HG02571 (cell line): ENCODE measurements around the gene EMILIN1.

Source experiments
- ATAC-seq: cut with Tn5 transposase; IDR thresholded peaks from one replicate; pipeline ENCODE4 v1.9.1; 2021; ENCODE audit warnings: mild to moderate bottlenecking, moderate library complexity; ENCODE audit not compliant: unreplicated experiment

Gene EMILIN1

DNA sequence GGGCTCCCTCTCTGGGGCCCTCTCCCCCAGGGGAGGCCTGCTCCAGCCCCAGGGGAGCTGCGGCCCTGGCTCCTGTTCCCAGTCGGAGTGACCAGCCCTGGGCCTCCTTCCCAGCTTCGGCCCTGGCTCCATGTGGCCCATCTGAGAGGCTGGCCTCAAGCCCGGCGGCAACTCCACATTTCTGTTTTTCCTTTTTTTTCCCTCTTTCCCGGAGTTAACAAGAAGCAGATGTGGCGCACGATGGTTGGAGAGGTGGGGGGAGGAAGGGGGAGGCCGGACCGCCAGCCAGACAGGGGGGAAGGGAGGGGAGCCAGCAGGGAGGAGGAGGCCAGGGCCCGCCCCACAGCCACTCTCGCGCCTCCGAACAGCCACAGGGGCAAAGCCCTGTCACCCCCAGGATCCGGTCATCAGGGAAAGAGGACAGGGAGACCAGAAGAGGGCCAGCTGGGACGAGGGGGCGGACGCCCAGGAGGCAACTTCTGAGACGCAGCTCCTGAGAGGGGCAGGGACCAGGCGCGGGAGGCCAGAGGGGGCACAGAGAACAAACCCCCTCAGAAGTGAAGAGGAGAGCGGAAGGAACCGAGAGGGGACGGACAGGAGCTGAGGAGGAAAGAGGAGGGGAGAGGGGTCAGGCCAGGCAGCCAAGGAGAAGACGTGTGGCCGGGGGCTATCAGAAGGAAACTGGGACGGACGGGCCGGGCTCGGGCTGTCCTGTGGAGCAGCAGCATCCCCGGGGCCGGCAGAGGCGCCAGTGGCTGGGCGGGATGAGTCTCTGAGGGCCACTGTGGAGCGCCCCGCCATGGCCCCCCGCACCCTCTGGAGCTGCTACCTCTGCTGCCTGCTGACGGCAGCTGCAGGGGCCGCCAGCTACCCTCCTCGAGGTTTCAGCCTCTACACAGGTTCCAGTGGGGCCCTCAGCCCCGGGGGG lies at the start of gene EMILIN1:
EMILIN1 (plus strand) TSS at position 349 of the 928 bp plus-strand sequence; CDS start at position 800, 451 bp downstream.
- ATAC-seq, result no peak

DNA sequence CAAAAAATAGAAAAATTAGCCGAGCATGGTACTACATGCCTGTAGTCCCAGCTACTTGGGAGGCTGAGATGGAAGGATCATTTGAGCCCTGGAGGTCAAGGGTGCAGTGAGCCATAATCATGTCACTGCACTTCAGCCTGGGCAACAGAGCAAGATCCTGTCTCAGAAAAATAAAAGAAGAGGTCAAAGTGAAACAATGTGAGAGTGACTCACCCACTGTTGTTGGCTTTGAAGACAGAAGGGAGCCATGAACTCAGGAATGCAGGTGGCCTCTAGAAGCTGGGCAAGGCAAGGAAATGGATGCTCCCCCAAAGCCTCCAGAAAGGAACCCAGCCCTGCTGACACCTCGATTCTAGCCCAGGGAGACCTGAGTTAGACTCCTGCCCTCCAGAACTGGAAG lies 49.4 kb upstream of the EMILIN1 start:
- no peak for ATAC-seq

DNA sequence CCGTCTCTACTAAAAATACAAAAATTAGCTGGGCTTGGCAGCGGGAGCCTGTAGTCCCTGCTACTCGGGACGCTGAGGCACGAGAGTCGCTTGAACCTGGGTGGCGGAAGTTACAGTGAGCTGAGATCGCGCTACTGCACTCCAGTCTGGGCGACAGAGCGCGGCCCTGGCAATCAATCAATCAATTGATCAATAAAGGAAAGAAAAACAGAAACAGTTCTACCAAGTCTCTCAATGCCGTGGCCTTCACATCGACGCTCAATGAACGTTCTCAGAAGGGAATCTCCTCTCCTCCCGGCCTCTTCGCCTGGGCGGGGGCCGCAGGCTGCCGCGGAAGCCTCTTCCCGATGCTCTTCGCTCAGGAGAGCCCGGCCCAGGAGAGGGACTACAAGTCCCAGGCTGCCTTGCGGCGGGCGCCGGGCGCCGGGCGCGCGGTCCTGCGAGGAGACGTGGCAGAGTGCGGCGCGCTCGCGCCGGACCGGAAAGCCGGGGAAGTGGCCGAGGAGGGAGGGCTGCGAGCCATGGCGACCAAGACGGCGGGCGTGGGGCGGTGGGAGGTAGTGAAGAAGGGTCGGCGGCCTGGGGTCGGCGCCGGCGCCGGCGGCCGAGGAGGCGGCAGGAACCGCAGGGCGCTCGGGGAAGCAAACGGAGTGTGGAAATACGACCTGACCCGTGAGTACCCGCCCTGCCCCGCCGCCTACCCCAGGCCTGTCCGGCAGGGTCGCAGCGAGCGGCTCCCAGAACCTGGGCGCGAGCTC lies 45.7 kb upstream of the EMILIN1 start, which contains the start of gene TMEM214:
TMEM214 (plus strand) TSS at position 471 of the 758 bp plus-strand sequence; CDS start at position 522, 51 bp downstream.
- ATAC-seq, result peak; percentile 95

DNA sequence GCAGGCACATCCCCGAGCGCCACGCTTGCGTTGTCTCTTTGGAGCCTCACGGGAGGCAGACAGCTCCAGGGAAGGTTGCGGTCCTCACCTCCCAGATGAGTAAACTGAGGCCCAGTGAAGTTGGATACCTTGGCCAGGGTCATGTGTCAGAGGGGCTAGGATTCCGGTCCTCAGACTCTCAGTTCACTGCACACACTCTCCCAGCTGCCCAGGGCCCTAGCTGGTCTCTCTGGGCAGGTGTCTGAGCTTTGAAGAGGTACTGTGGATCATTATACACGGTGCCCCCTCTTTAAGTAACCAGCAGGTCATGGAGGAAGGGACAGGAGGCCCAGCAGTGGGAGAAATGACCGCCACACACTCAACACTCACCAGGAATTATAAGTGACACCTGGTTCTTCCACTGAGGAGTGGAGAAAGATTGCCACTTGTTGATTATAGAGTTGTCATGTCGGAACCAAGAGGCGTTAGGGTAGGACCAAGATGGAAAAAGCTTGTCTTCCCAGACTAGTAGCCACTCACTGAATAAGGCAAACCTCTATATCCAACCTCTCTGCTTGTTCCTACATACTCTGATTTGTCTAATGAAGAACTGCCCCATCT lies 45.1 kb upstream of the EMILIN1 start:
- peak; percentile 3 for ATAC-seq

DNA sequence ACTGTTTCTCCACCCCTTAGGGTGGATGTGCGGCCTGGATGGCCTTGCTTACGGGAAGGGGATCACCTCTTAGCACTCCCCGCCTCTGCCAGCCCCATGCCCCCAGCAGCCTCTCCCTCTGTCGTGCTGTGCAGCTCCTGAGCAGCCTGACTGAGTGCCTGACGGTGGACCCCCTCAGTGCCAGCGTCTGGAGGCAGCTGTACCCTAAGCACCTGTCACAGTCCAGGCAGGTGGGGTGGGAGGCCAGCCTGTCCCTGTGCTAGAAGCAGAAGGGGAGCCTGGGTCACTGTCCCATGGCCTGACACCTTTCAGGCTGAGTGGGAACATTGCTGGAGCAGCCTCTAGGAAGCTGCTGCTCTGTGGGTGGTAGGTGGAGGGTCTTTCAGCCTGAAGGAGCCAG lies 40.4 kb upstream of the EMILIN1 start:
- no peak for ATAC-seq

DNA sequence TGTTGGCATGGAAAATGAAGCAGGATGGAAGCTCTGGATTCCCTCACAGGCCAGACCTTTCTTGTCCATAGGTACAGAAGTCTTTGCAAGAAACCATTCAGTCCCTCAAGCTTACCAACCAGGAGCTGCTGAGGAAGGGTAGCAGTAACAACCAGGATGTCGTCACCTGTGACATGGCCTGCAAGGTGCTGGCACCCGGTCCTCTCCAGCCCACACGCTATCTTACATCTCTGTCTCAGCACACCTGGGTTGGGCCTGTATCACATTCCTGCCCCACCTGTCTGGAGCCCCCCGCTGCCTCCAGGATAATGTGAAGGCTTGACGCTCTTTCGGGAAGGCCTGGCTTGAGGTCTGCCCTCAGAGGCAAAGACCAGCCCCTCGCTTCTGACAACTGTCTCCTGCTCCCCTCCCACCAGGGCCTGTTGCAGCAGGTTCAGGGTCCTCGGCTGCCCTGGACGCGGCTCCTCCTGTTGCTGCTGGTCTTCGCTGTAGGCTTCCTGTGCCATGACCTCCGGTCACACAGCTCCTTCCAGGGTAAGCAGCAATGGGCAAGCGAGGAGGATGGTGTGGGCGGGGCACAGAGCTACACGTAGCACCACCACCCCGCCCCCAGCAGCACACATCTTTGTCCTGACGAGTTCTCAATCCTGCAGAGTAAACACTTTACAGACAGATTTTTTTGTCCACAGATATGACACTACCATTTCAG lies 39.6 kb upstream of the EMILIN1 start:
- ATAC-seq, result no peak

DNA sequence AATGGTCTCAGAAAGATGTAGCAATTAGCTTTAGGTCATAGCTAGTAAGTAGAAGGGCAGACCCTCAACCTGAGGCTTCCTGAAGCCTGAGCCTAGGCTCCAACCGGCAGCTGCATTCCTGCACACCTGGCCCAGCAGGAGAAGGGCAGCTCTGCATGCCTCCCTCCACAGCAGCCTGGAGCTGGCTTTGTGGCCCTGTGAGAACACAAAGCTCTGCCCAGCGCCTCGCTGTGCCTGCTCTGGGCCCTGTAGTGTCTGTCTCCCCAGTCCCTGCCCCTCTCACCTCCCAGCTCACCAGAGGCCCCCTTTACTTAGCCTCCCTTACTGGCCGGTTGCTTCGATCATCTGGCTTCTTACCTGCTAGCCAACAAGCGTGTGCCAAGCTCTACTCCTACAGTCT lies 39.0 kb upstream of the EMILIN1 start:
- ATAC-seq, result no peak

DNA sequence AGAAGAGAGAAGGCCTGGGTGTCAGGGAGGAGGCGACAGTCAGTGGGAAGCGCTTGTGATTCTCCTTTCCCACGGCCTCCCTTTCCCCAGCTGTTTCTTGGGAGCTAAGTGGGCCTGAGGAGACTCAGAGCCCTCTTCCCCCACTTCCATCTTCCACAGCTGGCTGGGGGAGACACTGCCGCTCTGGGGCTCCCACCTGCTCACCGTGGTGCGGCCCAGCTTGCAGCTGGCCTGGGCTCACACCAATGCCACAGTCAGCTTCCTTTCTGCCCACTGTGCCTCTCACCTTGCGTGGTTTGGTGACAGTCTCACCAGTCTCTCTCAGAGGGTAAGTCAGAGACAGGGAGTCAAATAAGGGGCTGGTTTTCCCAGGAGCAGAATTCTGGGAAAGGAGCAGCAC lies 38.5 kb upstream of the EMILIN1 start:
- no peak for ATAC-seq

DNA sequence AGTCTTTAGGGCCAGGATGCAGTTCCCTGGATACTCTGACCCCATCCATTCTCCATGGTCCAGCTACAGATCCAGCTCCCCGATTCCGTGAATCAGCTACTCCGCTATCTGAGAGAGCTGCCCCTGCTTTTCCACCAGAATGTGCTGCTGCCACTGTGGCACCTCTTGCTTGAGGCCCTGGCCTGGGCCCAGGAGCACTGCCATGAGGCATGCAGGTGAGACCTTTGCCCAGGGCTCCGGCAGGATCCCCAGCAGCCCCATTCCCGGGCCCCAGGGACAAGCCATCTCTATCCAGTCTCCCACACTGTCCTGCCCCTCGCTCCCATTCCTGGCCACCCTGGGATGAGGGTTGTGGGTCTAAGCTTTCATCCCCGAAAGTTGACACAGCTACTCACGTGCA lies 38.1 kb upstream of the EMILIN1 start:
- no peak for ATAC-seq

DNA sequence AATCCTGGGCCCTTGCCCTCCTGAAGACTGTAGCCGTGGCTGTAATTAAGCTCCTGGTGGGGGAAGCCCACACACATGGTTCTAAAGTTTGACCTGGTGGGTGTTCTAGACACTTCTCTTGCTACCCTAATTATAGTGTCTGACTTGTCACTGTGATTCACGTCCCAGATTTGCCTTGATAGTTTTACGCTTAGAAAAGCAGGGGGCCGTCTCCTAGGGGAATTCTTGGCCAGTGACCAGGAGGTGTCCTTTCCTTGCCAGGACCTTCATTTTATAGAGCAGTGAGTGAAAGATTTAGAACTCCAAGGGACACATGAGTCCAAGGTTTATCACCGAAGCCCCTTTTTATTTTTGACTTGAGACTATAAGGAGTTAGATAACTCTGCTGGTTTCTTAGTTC lies 36.7 kb upstream of the EMILIN1 start:
- no peak for ATAC-seq

DNA sequence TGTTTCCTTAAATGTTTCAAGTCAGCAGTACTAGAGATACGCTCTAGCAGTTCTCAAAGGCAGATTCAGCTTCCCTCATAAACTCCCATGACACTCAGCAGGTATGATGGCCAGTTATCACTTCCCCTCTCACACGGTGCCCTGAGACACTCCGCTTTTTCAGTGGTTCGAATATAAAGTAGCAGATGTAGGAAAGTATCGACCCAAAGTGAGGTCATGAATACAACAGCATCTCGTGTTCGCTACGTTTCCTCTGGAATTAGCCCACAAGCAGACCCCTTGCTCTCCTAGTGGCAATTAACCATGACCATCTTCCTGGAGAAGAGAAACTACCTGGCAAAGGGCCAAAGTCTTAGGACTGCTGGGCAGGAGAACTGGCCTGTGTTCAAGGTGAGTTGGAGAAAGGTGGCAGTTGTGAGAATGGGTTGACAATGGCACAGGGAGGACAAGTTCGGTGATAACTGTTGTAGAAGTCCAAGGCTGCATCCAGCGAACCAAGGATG lies 36.2 kb upstream of the EMILIN1 start:
- ATAC-seq, result no peak

DNA sequence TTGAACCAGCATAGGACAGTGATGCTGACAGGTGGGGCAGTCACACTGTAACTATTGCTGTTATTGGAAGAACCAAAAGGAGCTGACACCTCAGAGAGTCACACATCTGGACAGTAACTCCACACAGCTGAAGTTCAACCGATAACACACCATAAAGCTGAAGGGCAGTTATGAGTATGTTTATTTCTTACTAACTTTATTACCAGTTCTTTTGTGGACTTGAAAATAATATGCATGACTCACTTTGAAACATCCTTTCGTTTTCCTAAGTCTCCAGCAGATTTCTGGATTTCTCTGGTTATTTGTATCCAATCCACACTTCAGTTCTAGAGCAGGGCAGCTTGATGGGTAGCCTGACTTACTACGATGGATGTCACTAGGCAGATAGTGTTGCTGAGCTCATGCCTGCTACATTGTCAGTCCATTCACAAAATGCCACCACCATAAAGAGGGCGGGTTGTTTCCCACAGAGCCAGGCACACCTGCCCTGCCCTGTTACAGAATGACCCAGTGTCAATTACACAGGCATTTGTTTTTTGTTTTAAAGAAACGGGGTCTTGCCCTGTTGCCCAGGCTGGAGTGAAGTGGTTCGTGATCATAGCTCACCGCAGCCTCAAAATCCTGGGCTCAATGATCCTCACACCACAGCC lies 35.3 kb upstream of the EMILIN1 start:
- ATAC-seq, result no peak

DNA sequence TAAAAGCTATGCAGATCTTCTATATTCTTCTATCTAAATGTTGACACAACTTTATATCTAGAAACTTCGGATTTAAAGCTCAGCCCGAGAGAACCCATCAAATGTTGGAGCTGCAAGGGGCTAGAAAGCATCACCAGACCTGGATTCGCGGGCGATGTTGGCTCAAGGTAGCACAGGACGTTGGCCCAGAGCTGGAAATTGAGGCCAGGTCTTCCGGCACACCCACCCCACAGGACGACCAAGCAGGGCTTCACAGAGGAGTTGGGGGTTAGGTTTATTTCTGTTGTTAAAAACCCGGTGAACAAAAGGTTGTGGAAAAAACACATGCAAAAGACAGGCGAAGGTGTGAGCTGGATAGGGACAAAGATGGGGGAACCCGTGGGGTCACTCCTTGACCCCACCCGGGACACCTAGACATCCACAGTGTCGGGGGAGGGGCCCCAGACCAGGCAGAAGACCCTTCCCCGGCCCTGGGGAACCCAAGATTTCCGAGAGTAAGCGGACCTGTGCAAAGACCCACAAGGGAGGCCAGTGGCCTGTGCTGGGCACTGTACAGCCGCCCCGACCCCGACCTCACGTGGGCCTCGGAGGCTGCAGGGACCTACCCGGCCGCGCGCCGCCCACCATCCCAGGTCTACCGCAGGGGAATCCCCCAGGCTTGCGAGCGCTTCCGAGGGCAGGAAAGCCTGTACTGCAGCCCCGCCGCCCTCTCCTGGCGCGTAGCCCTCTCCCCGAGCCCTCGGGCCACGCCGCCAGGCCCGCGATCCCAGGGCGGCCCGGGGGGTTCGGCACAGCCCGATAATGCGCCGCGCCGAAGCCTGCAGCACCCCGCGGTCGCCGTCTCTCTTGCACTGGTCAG lies 28.8 kb upstream of the EMILIN1 start:
- peak; percentile 21 for ATAC-seq

DNA sequence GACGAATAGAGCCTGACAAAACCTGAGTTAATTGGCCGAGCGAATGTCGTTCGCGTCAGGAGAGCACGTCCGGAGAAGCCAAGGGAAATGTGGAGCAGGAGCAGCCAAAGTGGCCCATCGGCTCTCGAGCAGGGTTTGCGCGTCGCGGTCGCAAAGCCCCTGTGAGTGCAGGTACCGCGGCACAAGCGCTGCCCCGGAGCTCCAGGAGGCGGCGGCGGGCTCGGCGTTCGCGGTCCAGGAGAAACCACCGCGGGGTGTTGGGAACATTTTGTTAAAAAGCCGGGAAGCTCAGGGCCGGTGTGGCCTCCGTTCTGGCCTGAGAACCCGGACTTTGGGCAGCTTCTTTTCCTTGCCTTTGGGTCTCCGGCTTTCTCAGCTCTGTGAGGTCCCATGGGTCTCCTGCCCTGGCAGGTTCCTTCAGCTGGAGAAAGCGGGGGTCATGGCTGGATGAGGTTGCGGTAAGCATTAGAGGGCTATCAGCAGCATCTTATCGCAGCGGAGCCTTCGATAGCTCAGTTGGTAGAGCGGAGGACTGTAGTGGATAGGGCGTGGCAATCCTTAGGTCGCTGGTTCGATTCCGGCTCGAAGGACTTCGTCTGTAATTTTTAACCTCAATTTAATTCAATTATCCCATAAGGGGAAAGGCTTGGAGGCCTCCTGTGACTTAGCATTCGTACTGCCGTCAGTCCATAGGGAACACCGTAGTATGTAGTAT lies 28.0 kb upstream of the EMILIN1 start:
- peak; percentile 46 for ATAC-seq

DNA sequence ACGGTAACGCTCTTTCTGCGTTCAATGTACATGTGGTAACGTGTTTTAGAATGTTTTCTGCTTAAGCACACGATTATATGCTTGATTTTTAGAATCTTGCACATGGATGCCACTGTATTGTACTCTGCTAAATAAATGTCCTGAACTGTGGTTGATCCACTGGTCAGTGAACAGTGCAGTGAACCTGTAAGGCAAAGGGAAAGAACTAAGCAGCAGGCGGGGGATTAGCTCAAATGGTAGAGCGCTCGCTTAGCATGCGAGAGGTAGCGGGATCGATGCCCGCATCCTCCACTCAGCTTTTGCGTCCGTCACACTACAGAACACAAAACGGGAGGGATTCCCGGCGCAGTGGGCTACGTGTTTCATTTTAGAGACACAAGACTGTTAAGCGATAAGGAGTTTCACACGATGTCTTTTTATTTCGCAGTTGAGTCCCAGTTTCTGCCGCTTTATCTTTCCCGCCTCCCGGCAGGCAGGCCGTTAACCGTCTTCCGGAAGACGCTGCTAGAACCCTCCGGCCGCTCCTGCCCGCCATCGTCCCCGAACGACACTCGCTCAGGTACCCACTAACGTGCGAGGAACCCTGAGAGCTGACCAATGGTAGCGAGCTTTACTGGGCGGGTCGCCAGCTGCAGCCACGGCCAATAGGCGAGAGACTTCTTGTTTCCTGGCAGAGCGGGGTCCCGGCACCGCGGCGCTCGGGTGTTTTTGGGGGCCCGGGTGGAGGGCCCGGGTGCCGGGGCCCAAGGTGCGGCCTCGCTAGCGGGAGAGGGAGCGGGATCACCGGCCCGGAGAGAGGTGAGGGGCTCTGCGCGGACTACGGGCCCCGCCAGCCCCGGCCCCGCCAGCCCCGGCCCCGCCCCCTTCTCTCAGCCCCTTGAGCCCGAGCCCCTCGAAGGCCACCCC lies 27.2 kb upstream of the EMILIN1 start, which contains the start of gene AGBL5:
AGBL5 (plus strand) TSS at position 673 of the 906 bp plus-strand sequence. CDS start 1,291 bp downstream, outside the sequence.
- ATAC-seq, result peak; percentile 66

DNA sequence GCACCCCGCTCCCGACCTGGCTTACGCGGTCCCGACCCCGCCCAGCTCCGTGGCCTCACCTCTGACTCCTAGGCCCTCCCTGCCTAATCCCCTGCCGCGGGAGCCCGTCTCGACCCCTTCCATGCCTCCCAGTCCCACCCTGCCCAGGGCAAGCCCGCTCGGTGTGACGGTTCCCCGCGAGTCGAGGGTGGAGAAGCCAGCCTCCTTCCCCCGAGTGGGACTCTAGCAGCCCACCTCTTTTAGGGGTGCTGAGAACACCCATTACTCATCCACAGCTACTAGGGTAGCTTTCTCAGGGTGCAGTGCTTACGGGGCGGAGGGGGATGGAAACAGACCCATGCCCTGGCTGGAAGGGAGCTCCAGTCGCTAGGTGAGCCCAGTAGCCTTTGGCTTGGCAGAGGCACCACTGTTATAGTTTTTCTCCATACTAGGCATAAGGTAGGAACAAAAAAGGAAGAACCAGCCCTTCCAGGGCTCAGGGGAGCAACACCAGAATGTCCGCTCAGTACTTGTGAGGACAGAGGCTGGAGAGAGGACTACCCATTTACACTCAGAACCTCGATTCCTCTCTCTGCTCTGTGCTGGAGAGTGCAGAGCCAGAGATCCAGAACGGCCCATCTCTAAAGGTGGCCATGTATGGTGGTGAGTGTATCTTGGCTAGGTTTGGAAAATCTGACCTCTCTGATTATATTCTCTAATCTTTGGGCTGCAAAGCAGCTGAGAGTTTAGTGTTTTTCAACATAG lies 26.3 kb upstream of the EMILIN1 start:
- ATAC-seq, result no peak

DNA sequence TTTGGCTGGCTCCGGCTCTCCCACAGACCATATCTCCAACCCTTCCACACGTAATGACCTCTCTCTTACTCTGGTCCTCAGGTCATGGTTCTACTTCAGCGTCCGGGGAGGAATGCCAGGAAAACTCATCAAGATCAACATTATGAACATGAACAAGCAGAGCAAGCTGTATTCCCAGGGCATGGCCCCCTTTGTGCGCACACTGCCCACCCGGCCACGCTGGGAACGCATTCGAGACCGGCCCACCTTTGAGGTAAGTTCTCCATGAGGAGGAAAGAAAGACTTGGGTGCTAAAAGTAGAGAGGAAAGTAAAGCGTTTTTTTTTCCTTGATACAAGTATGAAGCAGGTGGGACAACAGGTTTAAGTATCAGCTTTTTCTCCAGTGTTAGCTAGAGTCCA lies 25.1 kb upstream of the EMILIN1 start:
- ATAC-seq, result no peak
